Measurements from ENCODE around the gene UBLCP1. TPM values are rescaled to one million over a fixed set of nuclear protein-coding genes. Genes with fewer than 3 reads are reported as not detected.

The UBLCP1 gene
- total RNA-seq, 1 experiment from 2014 or later = 32.9 TPM

DNA sequence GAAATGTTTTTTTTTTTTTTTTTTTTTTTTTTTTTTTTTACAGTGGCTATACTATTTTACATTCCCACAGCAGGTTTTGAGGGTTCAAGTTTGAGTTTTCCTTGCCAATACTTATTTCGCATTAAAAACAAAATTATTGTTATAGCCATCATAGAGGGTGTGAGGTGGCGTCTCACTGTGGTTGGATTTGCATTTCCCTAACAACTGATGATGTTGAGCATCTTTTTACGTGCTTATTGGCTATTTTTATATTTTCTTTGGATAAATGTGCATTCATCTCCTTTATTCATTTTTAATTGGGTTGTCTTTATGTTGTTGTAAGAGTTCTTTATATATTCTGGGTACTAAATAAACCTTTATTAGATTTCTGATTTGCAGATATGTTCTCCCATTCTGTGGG is 18.9 kb upstream of the UBLCP1 start:
- RAD21 ChIA-PET (ENCODE audit: low non-redundant PET in 1 of 2, low total read pairs in 2 of 2, uncharacterized antibody in 2 of 2, unreplicated experiment in 2 of 2) = no interaction called here
- H3K36me3 ChIP-seq (ENCODE audit: control insufficient read depth in 1 of 2, insufficient read depth in 2 of 2, low read length in 2 of 2) = no peaks in the 10 kb centered on the region
- no peaks in the 10 kb centered on the region for H4K20me1 ChIP-seq (ENCODE audit: insufficient read depth)
- H3K79me2 ChIP-seq (ENCODE audit: insufficient read depth, low read length) = no peaks in the 10 kb centered on the region
- intact Hi-C loops (cut with micrococcal nuclease) = no loop called here
- no peak overlapping the region for H3K27ac ChIP-seq (ENCODE audit: low read depth, low read length)
- H3K27me3 ChIP-seq (ENCODE audit: insufficient read depth, low read length) = no peaks in the 10 kb centered on the region
- H3K9ac ChIP-seq (ENCODE audit: low read length) = no peak overlapping the region
- ATAC-seq (no peak), DNase-seq (ENCODE audit: low read depth, low spot score) (no peak)
- BruUV-seq (replicated peaks) = no TSS peak
- peaks cover 6 to 12% of the 10 kb centered on the region in 2 experiments; a peak in 3 of 4 replicates for H3K4me1 ChIP-seq (ENCODE audit: control insufficient read depth in 1 of 2, insufficient read depth in 2 of 2, low read length in 2 of 2)
- H3K4me3 ChIP-seq (replicated peaks in 1 of 2; ENCODE audit: low read depth in 1 of 2, low read length in 2 of 2) = no peak overlapping the region
- no peak overlapping the region for H3K4me2 ChIP-seq (ENCODE audit: low read length)
- POLR2A ChIA-PET = interaction anchor here (0.7 kb wide), 1 partner anchor 57 kb away, joined by 4 read pairs; no protein-coding TSS in a partner anchor
- H2AFZ ChIP-seq (ENCODE audit: low read depth, low read length, poor library complexity, severe bottlenecking) = no peak overlapping the region
- H3K9me3 ChIP-seq (ENCODE audit: control insufficient read depth in 1 of 2, insufficient read depth in 1 of 2, low read depth in 1 of 2, low read length in 2 of 2) = no peaks in the 10 kb centered on the region
- TF ChIP-seq, protein P1, sequence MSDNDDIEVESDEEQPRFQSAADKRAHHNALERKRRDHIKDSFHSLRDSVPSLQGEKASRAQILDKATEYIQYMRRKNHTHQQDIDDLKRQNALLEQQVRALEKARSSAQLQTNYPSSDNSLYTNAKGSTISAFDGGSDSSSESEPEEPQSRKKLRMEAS (IDR thresholded peaks at IDR 0.05) = no peak
- TF ChIP-seq TCF7L2 (IDR thresholded peaks at IDR 0.05; ENCODE audit: borderline replicate concordance, extremely low read depth, insufficient read depth, insufficient read length) (no peak), POLR2A (IDR thresholded peaks at IDR 0.05; ENCODE audit: borderline replicate concordance, extremely low read depth, insufficient read depth, insufficient read length) (no peak), POLR2AphosphoS5 (IDR thresholded peaks at IDR 0.05; ENCODE audit: low read depth, low read length) (no peak), SIN3A (IDR thresholded peaks at IDR 0.05; ENCODE audit: low read depth) (no peak), EGR1 (IDR thresholded peaks at IDR 0.05; ENCODE audit: low read depth) (no peak), YY1 (IDR thresholded peaks at IDR 0.05; ENCODE audit: extremely low read depth, insufficient replicate concordance, low read depth, low read length) (no peak), ZNF274 (IDR thresholded peaks at IDR 0.05; ENCODE audit: low read depth, low read length) (no peak), CBX3 (IDR thresholded peaks at IDR 0.05; ENCODE audit: low read depth) (no peak), CEBPB (IDR thresholded peaks at IDR 0.05; ENCODE audit: low read depth) (no peak), ZBTB33 (IDR thresholded peaks at IDR 0.05; ENCODE audit: extremely low read depth, insufficient replicate concordance, low read length) (no peak), SRF (IDR thresholded peaks at IDR 0.05; ENCODE audit: low read depth) (no peak), SP1 (IDR thresholded peaks at IDR 0.05; ENCODE audit: low read depth) (no peak), ELF1 (IDR thresholded peaks at IDR 0.05; ENCODE audit: borderline replicate concordance, low read depth) (no peak), RAD21 (IDR thresholded peaks at IDR 0.05; ENCODE audit: low read depth) (no peak), FOSL1 (IDR thresholded peaks at IDR 0.05; ENCODE audit: low read depth) (no peak), EZH2 (IDR thresholded peaks at IDR 0.05) (no peak)
- TF ChIP-seq, protein P2, sequence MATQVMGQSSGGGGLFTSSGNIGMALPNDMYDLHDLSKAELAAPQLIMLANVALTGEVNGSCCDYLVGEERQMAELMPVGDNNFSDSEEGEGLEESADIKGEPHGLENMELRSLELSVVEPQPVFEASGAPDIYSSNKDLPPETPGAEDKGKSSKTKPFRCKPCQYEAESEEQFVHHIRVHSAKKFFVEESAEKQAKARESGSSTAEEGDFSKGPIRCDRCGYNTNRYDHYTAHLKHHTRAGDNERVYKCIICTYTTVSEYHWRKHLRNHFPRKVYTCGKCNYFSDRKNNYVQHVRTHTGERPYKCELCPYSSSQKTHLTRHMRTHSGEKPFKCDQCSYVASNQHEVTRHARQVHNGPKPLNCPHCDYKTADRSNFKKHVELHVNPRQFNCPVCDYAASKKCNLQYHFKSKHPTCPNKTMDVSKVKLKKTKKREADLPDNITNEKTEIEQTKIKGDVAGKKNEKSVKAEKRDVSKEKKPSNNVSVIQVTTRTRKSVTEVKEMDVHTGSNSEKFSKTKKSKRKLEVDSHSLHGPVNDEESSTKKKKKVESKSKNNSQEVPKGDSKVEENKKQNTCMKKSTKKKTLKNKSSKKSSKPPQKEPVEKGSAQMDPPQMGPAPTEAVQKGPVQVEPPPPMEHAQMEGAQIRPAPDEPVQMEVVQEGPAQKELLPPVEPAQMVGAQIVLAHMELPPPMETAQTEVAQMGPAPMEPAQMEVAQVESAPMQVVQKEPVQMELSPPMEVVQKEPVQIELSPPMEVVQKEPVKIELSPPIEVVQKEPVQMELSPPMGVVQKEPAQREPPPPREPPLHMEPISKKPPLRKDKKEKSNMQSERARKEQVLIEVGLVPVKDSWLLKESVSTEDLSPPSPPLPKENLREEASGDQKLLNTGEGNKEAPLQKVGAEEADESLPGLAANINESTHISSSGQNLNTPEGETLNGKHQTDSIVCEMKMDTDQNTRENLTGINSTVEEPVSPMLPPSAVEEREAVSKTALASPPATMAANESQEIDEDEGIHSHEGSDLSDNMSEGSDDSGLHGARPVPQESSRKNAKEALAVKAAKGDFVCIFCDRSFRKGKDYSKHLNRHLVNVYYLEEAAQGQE (IDR thresholded peaks at IDR 0.05; ENCODE audit: low read depth) = no peak
- TF ChIP-seq, protein P3, sequence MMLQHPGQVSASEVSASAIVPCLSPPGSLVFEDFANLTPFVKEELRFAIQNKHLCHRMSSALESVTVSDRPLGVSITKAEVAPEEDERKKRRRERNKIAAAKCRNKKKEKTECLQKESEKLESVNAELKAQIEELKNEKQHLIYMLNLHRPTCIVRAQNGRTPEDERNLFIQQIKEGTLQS (IDR thresholded peaks at IDR 0.05) = no peak
- H3K9me2 ChIP-seq (ENCODE audit: insufficient read depth) = no peaks in the 10 kb centered on the region
- CTCF ChIA-PET = no interaction called here

Data from HCT116 (cell line).